SIG-M5 treated with dmso at 0.1 percent for 504 hours (cell line): ENCODE results near the gene AGFG2.
"Not testable (repeated sequence)": the region's sequence is repeated elsewhere in the genome, so short reads cannot be mapped to it uniquely, and the experiment has no call there.

Experiments
- DNase-seq: peaks from one replicate; lab custom pipeline; 2025; ENCODE audit not compliant: unreplicated experiment; lab: John Stamatoyannopoulos, UW

Gene AGFG2

DNA sequence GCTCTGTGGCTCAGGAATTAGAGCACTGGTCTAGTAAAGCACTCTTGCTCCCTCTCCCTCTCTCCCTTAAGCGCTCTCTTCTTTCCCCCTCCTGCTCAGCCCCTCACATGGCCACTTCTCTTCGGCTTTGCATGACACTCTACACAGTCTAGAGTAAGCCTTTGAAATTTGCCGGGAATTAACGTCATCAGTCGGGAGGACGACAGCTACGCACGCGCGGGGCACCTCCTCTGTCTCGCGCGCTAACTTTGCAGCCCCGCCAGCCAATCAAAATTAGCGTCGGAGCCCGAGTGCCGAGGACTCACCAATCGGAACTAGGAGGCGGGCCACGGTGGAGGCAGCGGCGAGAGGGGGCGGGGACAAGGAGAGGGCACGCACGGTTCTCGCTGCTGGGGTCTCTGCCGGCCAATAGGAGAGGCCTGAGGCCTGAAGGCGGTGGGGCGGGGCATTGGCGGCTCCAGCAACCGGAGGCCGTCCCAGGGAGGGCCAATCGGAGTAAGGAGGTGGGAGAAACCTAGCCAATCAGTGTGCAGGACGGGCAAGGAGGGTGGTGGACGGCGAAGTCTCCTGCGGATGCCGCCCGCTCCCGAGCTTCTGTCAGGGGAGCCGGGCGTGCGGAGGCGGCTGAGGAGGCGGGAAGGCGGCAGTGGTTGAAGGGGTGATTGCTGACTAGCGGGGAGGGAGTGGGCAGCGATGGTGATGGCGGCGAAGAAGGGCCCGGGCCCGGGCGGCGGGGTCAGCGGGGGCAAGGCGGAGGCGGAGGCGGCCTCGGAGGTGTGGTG lies at the start of gene AGFG2:
TSS of gene AGFG2 (plus strand) at position 550 of the 782 bp plus-strand sequence. CDS start at position 694, 144 bp downstream.
- DNase-seq = peak; percentile 99

DNA sequence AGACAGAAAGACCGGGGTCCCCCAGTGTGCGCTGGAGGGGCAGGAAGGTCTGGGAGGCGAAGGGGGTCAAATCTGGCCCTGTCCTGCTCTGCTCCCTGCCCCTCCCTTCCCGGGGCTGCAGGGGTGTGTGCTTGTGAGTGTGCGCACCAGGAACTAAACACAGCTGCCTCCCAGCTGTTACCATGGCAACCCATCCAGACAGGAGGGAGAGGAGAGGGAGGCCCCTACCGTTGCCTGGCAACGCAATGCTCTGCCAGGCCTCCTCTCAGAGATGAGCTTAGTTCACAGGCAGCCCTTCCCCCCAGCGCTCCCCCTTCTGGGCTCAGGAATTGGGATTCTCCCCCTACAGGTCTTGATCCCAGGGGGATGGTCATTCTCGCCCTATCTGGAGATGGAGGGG lies 49.2 kb upstream of the AGFG2 start:
- DNase-seq = peak; percentile 84

GRCh38 chr7:100490483-100491191 lies 48.4 kb upstream of the AGFG2 start:
- DNase-seq = no peak

GRCh38 chr7:100491192-100491578 lies 47.8 kb upstream of the AGFG2 start:
- DNase-seq = no peak

DNA sequence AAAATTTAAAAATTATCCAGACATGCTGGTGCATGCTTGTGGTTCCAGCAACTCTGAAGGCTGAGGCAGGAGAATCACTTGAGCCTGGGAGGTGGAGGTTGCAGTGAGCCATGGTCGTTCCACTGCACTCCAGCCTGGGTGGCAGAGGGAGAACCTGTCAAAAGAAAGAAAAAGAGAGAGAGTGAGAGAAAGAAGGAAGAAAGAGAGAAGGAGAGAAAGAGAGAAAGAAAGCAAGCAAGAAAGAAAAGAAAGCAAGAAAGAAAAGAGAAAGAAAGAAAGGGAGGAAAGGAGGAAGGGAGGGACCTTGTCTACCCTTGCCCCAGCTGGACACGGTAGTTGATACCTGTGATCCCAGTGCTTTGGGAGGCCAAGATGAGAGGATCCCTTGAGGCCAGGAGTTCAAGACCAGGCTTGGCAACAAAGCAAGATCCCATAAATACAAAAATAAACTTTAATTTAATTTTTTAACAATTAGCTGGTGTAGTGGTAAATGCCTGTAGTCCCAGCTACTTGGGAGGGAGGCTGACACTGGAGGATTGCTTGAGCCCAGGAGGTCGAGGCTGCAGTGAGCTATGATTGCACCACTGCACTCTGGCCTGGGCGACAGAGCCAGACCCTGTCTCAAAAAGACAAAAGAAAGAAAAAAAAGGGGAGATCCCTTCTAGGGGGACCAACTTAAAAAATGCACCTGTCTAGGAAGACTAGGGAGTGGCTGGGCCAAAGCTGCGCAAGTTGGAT lies 46.1 kb upstream of the AGFG2 start:
- no peak for DNase-seq

DNA sequence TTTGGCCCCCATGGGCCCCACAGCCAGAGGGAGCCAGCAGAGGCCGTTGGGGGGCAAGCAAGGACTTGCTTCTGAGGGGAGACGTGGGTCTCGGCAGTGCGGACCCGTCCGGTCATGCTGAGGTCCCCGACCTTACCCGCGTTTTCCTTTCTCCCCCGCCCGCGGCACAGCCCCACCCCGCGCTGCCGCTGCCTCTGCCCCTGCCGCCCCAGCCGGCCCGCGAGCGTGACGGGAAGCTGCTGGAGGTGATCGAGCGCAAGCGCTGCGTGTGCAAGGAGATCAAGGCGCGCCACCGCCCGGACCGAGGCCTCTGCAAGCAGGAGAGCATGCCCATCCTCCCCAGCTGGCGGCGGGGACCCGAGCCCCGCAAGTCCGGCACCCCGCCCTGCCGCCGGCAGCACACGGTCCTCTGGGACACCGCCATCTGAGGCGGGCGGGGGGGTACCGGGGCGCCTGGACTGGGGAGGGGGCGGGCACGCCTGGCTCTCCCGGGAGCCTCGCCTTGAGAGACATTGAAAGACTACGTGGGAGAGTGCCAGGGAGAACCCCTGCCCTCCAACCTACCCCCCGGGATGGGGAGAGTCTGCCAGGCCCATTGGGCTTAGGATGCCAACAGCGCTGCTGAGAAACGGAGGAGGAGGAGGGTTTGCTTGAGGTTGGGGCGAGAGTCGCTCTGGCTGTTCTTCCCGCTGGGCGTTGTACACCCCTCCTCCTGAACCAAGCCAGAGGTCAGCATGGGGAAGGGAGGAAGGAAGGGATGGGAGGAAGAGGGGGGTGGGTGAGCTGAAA lies 45.3 kb upstream of the AGFG2 start:
- DNase-seq = no peak

DNA sequence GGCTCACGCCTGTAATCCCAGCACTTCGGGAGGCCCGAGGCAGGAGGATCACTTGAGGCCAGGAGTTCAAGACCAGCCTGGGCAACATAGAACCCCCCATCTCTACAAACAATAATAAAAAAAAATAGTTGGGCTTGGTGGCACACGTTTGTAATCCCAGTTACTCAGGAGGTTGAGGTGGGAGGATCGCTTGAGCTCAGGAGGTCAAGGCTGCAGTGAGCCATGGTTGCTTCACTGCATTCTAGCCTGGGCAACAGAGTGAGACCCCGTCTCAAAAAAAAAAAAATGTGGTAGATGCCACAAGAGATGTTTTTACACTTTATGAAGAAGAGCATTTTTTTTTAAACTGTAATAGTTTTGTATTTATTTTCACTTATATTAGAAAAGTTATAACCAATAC lies 42.5 kb upstream of the AGFG2 start:
- DNase-seq = no peak

DNA sequence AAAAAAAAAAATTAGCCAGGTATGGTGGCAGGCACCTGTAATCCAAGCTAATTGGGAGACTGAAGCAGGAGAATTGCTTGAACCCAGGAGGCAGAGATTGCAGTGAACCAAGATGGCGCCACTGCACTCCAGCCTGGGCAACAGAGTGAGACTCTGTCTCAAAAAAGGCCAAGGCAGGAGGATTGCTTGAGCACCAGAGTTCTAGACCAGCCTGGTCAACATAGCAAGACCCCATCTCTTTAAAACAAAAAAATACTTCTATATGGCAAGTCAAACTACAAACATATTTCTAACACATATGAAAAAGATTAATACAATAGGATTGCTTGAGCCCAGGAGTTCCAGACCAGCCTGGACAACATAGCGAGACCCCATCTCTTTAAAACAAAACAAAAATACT lies 38.3 kb upstream of the AGFG2 start:
- DNase-seq = not testable (repeated sequence)

GRCh38 chr7:100504031-100504430 lies 35.0 kb upstream of the AGFG2 start:
- not testable (repeated sequence) for DNase-seq

DNA sequence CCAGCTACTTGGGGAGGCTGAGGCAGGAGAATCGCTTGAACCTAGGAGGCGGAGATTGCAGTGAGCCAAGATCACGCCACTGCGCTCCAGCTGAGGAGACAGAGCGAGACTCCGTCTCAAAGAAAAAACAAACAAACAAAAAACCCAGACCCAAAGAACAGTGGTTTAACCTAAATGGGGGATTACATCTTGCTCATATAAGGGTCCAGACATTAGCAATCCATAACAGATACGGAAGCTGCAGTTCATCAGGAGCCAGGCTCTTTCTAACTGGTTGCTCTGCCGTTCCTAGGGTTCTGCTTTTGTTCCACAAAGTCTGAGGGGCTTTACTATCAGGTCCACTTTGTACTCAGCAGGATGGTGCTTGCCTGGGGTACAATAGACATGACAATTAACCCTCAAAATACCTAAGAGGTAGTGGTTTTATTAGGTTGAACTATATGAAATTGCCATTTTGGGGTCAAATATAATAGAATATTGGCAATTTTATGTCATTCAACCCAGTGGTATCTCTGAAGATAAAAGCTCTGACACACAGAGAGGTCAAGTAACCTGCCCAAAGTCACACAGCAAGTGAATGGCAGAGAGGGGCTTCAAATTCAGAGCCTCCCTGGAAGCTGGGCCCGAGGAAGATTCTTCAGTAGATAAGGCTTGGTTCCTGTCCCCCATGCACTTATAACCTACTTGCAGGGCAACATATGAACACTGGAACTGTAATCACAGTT lies 34.0 kb upstream of the AGFG2 start:
- no peak for DNase-seq

DNA sequence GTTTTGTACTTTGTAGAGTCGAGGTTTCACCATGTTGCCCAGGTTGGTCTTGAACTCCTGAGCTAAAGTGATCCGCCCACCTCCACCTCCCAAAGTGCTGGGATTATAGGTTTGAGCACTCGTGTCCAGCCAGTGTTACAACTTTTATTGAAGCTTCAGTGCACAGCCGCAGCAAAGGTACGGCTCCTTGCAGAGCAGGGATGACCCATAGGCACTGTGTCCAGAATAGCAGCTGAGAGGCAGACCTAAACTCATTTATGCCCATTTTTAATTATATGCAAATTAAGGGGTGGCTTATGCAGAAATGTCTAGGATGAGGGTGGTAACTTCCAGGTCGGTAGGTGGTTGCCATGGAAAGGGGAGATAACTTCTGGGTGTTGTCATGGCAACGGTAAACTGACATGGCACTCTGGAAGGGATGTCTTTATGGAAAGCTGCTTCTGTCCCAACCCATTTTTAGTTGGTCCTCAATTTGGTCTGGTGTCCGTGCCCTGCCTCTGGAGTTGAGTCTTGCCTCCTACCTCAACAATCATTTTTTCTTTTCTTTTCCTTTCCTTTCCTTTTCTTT lies 32.6 kb upstream of the AGFG2 start:
- no peak for DNase-seq

DNA sequence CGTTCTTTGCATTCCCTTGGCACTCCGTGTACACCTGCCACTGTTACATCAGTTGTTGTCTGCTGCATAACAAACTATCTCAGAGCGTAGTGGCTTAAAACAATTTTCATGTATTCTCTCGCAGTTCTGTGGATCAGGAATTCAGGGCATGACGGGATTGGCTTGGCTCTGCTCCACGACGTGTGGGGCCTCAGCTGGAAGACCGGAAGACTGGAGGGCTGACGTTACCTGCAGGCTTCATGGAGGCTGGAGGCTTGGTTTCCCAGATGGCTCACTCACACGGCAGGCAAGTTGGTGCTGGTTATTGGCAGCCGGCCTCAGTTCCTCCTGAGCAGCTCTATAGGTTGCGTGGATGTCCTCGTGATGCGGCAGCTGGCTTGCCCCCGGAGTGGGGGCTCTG lies 29.8 kb upstream of the AGFG2 start:
- no peak for DNase-seq

- DNase-seq = no peak
Measured at GRCh38 chr7:100510437-100511239, 28.4 kb upstream of the AGFG2 start.

DNA sequence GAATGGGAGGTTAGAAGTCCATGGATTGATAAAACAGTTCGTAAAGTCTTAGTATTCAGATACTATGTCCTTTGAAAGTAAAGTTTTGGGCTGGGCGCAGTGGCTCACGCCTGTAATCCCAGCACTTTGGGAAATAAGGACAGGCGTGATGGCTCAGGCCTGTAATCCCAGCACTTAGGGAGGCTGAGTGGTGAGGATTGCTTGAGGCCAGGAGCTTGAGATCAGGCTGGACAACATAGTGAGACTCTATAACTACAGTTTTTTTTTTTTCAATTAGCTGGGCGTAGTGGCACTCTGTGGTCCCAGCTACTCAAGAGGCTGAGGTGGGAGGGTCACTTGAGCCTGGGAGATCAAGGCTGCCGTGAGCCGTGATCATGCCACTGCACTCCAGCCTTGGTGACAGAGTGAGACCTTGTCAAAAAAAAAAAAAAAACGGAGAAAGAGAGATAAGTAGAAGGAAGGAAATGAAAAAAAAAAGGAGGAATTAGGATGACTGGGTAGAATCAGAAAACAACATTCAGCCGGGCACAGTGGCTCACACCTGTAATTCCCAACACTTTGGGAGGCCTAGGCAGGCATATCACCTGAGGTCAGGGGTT lies 25.7 kb upstream of the AGFG2 start:
- DNase-seq = no peak

DNA sequence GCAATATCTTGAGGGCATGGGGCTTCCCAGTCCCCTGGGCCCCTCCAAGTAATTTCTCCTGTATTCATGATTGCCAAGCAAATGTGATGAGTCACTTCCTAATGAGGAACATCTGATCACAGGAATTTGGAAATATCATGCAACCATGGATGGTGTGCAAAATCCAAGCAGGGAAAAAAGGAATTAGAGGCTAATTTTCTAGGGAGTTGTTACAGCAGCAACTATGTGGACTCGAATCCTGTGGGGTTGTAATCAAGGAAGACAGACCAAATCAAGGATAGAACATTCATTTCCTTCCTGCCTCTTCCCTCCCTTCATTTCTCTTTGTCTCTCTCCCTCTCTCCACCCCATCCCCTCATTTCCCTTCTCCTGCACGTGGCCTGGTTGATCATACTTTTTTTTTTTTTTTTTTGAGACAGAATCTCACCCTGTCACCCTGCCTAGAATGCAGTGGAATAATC lies 23.9 kb upstream of the AGFG2 start:
- no peak for DNase-seq

GRCh38 chr7:100516135-100516812 lies 22.7 kb upstream of the AGFG2 start:
- DNase-seq = no peak

GRCh38 chr7:100517305-100517704 lies 21.7 kb upstream of the AGFG2 start:
- DNase-seq = no peak

GRCh38 chr7:100519580-100519979 lies 19.4 kb upstream of the AGFG2 start:
- DNase-seq = no peak
